Middle frontal gyrus (tissue), 1 donor: ENCODE measurements around the gene SLC23A2.
"Not testable (repeated sequence)": the region's sequence is repeated elsewhere in the genome, so short reads cannot be mapped to it uniquely, and the experiment has no call there.

Source experiments
- DNase-seq: peaks from one replicate; pipeline ENCODE4 v3.0.0-alpha.2; 2015; ENCODE audit warnings: low spot score; ENCODE audit errors: extremely low spot score

SLC23A2 gene

GRCh38 chr20:4880051-4880450 lies 121.3 kb downstream of the SLC23A2 start:
- DNase-seq = no peak

GRCh38 chr20:4878099-4878498 lies 123.2 kb downstream of the SLC23A2 start:
- not testable (repeated sequence) for DNase-seq

- DNase-seq = no peak
Observed at GRCh38 chr20:4876731-4877130, 124.6 kb downstream of the SLC23A2 start.

GRCh38 chr20:4876301-4876700 lies 125.0 kb downstream of the SLC23A2 start:
- DNase-seq = no peak

- no peak for DNase-seq
Observed at GRCh38 chr20:4875578-4876067, 125.7 kb downstream of the SLC23A2 start.

- no peak for DNase-seq
Observed at GRCh38 chr20:4873396-4873795, 127.9 kb downstream of the SLC23A2 start.

GRCh38 chr20:4871486-4871885 lies 129.8 kb downstream of the SLC23A2 start:
- no peak for DNase-seq

- no peak for DNase-seq
Observed at GRCh38 chr20:4870906-4871305, 130.4 kb downstream of the SLC23A2 start.

GRCh38 chr20:4869290-4870193 lies 131.8 kb downstream of the SLC23A2 start:
- no peak for DNase-seq

GRCh38 chr20:4867051-4867450 lies 134.3 kb downstream of the SLC23A2 start:
- no peak for DNase-seq

GRCh38 chr20:4866429-4866828 lies 134.9 kb downstream of the SLC23A2 start:
- DNase-seq = no peak

GRCh38 chr20:4864311-4864752 lies 137.0 kb downstream of the SLC23A2 start:
- no peak for DNase-seq

- DNase-seq = no peak
Observed at GRCh38 chr20:4862661-4863060, 138.6 kb downstream of the SLC23A2 start.

- no peak for DNase-seq
Observed at GRCh38 chr20:4861961-4862360, 139.3 kb downstream of the SLC23A2 start.

GRCh38 chr20:4858000-4858399 lies 143.3 kb downstream of the SLC23A2 start:
- DNase-seq = no peak

- no peak for DNase-seq
Observed at GRCh38 chr20:4856022-4856755, 145.1 kb downstream of the SLC23A2 start.

- no peak for DNase-seq
Observed at GRCh38 chr20:4855555-4855954, 145.8 kb downstream of the SLC23A2 start.

- no peak for DNase-seq
Observed at GRCh38 chr20:4855097-4855496, 146.2 kb downstream of the SLC23A2 start.

GRCh38 chr20:4854561-4854901 lies 146.8 kb downstream of the SLC23A2 start:
- no peak for DNase-seq

GRCh38 chr20:4853757-4854560 lies 147.4 kb downstream of the SLC23A2 start:
- DNase-seq = no peak

GRCh38 chr20:4853004-4853403 lies 148.3 kb downstream of the SLC23A2 start:
- no peak for DNase-seq

- DNase-seq = no peak
Observed at GRCh38 chr20:4850960-4851359, 150.3 kb downstream of the SLC23A2 start.
